HG03095 (cell line): ENCODE data around the gene KCNMA1.
"Not testable (repeated sequence)": the region's sequence is repeated elsewhere in the genome, so short reads cannot be mapped to it uniquely, and the experiment has no call there.

Experiments used
- ATAC-seq: cut with Tn5 transposase; IDR thresholded peaks from one replicate; pipeline ENCODE4 v1.9.1; 2021; ENCODE audit warnings: moderate library complexity; ENCODE audit not compliant: unreplicated experiment

Gene KCNMA1

GRCh38 chr10:77637532-77638320 is at the start of gene KCNMA1:
TSS of gene KCNMA1 (minus strand) at chr10:77637808.
- ATAC-seq, result no peak

GRCh38 chr10:77686650-77687417 is 49.2 kb upstream of the KCNMA1 start:
- ATAC-seq, result no peak

GRCh38 chr10:77686096-77686495 is 48.5 kb upstream of the KCNMA1 start:
- no peak for ATAC-seq

GRCh38 chr10:77685432-77685831 is 47.8 kb upstream of the KCNMA1 start:
- no peak for ATAC-seq

- ATAC-seq, result not testable (repeated sequence)
These were observed 45.5 kb upstream of the KCNMA1 start for GRCh38 chr10:77683088-77683432.

GRCh38 chr10:77682393-77683087 is 44.9 kb upstream of the KCNMA1 start:
- ATAC-seq, result no peak

- ATAC-seq, result no peak
These were observed 44.2 kb upstream of the KCNMA1 start for GRCh38 chr10:77681839-77682238.

GRCh38 chr10:77680811-77681210 is 43.2 kb upstream of the KCNMA1 start:
- ATAC-seq, result no peak

GRCh38 chr10:77680065-77680464 is 42.5 kb upstream of the KCNMA1 start:
- no peak for ATAC-seq

- ATAC-seq, result no peak
These were observed 41.6 kb upstream of the KCNMA1 start for GRCh38 chr10:77679217-77679616.

GRCh38 chr10:77678146-77678545 is 40.5 kb upstream of the KCNMA1 start:
- no peak for ATAC-seq

GRCh38 chr10:77675347-77675746 is 37.7 kb upstream of the KCNMA1 start:
- ATAC-seq, result no peak

- no peak for ATAC-seq
These were observed 36.0 kb upstream of the KCNMA1 start for GRCh38 chr10:77673515-77674140.

- no peak for ATAC-seq
These were observed 35.5 kb upstream of the KCNMA1 start for GRCh38 chr10:77673101-77673500.

- no peak for ATAC-seq
These were observed 34.1 kb upstream of the KCNMA1 start for GRCh38 chr10:77671594-77672252.

- ATAC-seq, result no peak
These were observed 33.3 kb upstream of the KCNMA1 start for GRCh38 chr10:77670817-77671443.

GRCh38 chr10:77669892-77670291 is 32.3 kb upstream of the KCNMA1 start:
- ATAC-seq, result no peak

- no peak for ATAC-seq
These were observed 30.1 kb upstream of the KCNMA1 start for GRCh38 chr10:77667426-77668324.

- no peak for ATAC-seq
These were observed 29.2 kb upstream of the KCNMA1 start for GRCh38 chr10:77666821-77667220.
